Activated naive CD8-positive, alpha-beta T cell treated with anti-CD3 and anti-CD28 coated beads, Interleukin-2, amount 50 U/mL, for 24 hours (primary cell): ENCODE data around the gene FBXW8.

Source experiments
- ATAC-seq: fragments of 150-1000 bp; cut with Tn5 transposase; one replicate; pipeline ENCODE4 v1.10.0; 2021
- DNase-seq: peaks from one replicate; pipeline ENCODE4 v3.0.0; 2021
- H3K27ac Mint-ChIP-seq: one replicate; pipeline ENCODE4 v1.8.0; 2021; ENCODE audit warnings: mild to moderate bottlenecking, mixed read lengths
- H3K27me3 Mint-ChIP-seq: one replicate; pipeline ENCODE4 v1.8.0; 2021; ENCODE audit warnings: mixed read lengths
- H3K36me3 Mint-ChIP-seq: one replicate; pipeline ENCODE4 v1.8.0; 2021; ENCODE audit warnings: low read depth, mixed read lengths
- H3K4me1 Mint-ChIP-seq: one replicate; pipeline ENCODE4 v1.8.0; 2021; ENCODE audit warnings: mixed read lengths
- H3K4me3 Mint-ChIP-seq: one replicate; pipeline ENCODE4 v1.8.0; 2021; ENCODE audit warnings: mild to moderate bottlenecking, moderate library complexity, mixed read lengths
- H3K9me3 Mint-ChIP-seq: one replicate; pipeline ENCODE4 v1.8.0; 2021; ENCODE audit warnings: mixed read lengths

Gene FBXW8

GRCh38 chr12:116880817-116881324 is 29.9 kb upstream of the FBXW8 start:
- Mint-ChIP-seq H3K27me3 (peaks cover 79% of the 10 kb centered on the region), H3K4me1 (peaks cover 27% of the 10 kb centered on the region), H3K9me3 (no peaks in the 10 kb centered on the region), H3K27ac (no peak overlapping the region), H3K4me3 (peak overlapping the region; percentile 77), H3K36me3 (no peaks in the 10 kb centered on the region)
- ATAC-seq, result peak; percentile 78
- DNase-seq, result peak; percentile 45

DNA sequence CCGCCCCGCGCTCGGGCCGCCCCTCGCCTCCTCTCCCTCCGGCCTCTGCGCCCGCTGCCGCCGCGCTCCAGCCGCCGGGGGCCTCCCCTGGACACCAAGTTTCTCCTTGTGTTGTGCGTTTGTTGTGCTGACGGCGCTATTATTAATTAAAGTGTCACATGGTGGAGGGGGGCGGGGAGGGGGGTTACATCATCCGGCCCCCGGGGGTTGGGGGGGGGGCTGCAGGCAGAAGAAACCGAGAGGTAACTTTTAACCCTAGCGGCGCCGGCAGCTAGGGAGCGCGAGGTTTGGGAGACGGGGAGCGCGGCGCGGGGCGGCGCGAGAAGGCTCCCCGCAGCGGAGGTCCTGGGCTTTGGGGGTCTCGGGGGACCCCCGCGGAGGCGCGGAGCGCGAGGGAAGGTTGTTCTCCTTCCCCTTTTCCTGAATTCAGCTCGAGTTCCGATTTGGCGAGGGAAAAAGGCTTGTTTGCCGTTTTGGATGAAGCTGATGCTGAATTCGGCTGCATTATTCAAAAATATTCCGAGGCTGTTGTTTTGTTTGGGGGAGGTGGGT is 29.3 kb upstream of the FBXW8 start, which contains the start of gene HRK:
Gene HRK (minus strand): TSS at position 117 of the 552 bp plus-strand sequence. CDS start 134 bp downstream, outside the sequence.
- Mint-ChIP-seq H3K4me3 (peak within 1 kb of the TSS; percentile 77), H3K4me1 (peaks cover 27% of the 10 kb centered on the region), H3K9me3 (no peaks in the 10 kb centered on the region), H3K36me3 (no peaks in the 10 kb centered on the region), H3K27me3 (peaks cover 73% of the 10 kb centered on the region), H3K27ac (no peak within 1 kb of the TSS)
- ATAC-seq (no peak), DNase-seq (no peak)

DNA sequence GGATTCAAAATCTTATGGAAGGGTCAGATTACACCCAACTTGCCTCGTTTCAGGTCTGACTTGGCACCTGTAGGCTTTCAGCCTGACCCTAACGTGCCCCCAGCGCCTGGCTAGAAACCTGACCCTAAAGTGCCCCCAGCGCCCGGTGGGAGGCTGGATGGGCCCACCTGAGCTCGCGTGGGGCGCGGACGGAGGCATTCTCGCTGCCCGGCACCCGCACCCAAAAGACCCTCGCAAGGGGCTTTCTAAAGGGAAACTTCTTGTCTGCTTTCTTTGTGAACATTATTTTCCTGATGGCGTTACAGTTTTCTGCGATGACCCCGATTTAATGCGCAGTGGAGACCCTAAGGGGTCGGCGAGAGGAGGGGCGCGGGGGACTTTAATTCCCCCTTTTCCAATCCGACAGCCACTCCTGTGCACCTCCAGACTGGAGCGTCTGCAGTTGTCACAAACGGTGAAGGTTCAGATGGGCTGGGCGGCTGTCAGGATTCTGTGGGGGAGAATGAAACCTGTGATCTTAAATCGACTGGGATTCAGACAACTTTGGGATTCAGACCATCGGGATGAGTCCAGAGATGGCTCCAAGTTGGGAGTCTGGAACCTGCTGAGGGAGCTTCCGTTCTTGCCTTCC is 28.8 kb upstream of the FBXW8 start:
- Mint-ChIP-seq H3K4me3 (peak overlapping the region; percentile 38), H3K36me3 (no peaks in the 10 kb centered on the region), H3K4me1 (peaks cover 27% of the 10 kb centered on the region), H3K27ac (no peak overlapping the region), H3K9me3 (no peaks in the 10 kb centered on the region), H3K27me3 (peaks cover 71% of the 10 kb centered on the region)
- ATAC-seq (no peak), DNase-seq (no peak)

- Mint-ChIP-seq H3K9me3 (no peaks in the 10 kb centered on the region), H3K4me1 (peaks cover 27% of the 10 kb centered on the region), H3K27me3 (peaks cover 67% of the 10 kb centered on the region), H3K36me3 (no peaks in the 10 kb centered on the region), H3K27ac (no peak overlapping the region), H3K4me3 (no peak overlapping the region)
- no peak for DNase-seq
- ATAC-seq, result no peak
Observed at GRCh38 chr12:116882742-116883141, 28.0 kb upstream of the FBXW8 start.

DNA sequence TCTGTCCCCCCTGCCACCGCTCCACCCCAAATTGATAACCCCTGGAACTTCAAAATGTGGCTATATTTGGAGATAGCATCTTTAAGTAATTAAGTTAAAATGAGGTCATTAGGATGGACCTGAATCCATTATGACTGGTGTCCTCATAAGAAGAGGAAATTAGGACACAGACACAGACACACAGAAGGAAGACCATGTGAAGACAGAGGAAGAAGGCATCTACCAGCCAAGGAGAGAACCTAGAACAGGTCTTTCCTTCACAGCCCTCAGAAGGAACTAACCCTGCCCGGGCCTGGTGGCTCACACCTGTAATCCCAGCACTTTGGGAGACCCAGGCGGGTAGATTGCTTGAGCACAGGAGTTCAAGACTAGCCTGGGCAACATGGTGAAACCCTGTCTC is 25.9 kb upstream of the FBXW8 start:
- Mint-ChIP-seq H3K27ac (no peak overlapping the region), H3K9me3 (no peaks in the 10 kb centered on the region), H3K27me3 (peaks cover 48% of the 10 kb centered on the region), H3K4me1 (peaks cover 13% of the 10 kb centered on the region), H3K4me3 (no peak overlapping the region), H3K36me3 (no peaks in the 10 kb centered on the region)
- DNase-seq (no peak), ATAC-seq (no peak)

GRCh38 chr12:116885491-116885890 is 25.3 kb upstream of the FBXW8 start:
- Mint-ChIP-seq H3K27me3 (peaks cover 42% of the 10 kb centered on the region), H3K27ac (no peak overlapping the region), H3K4me3 (no peak overlapping the region), H3K36me3 (no peaks in the 10 kb centered on the region), H3K9me3 (no peaks in the 10 kb centered on the region), H3K4me1 (peaks cover 7% of the 10 kb centered on the region)
- DNase-seq (no peak), ATAC-seq (no peak)

DNA sequence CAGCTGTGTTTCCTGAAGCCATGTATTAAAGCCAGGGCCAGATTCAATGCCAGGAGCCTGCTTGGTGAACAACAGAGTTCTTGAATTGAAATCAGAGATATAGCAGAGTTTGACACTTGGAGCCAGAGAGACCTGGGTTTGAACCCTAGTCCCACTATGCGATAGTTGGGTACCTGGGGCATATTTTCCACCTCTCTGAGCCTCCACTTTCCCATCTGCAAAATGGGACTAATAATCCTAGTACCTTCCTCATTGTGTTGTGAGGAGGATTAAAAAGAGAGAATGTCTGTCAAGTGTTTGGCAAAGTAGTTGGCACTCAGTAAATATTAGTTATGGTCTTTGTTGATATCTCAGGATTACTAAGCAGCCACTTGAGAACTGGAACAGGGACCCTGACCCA is 23.5 kb upstream of the FBXW8 start:
- Mint-ChIP-seq H3K4me3 (no peak overlapping the region), H3K27ac (no peak overlapping the region), H3K9me3 (no peaks in the 10 kb centered on the region), H3K27me3 (peaks cover 32% of the 10 kb centered on the region), H3K36me3 (no peaks in the 10 kb centered on the region), H3K4me1 (peaks cover 2% of the 10 kb centered on the region)
- ATAC-seq, result no peak
- no peak for DNase-seq

DNA sequence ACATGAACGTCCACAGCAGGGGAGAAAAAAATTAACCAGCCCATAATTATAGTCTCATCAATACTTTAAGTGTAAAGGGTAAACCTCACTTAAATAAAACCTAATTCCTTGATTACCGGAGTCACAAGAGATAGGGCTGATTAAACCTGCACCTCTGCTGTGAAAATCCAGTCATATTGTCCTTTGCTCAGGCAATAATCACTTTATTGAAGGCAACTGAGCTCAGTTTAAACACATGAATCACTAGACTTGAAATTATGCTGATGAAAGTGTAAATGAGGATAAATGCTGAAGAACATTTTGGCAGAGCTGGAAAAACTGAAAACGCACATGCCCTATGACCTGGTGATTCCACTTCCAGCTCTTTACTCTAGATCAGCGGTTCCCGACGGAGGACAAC is 22.9 kb upstream of the FBXW8 start:
- H3K27ac Mint-ChIP-seq, result no peak overlapping the region
- no peaks in the 10 kb centered on the region for H3K9me3 Mint-ChIP-seq
- DNase-seq, result no peak
- H3K4me1 Mint-ChIP-seq, result no peaks in the 10 kb centered on the region
- no peaks in the 10 kb centered on the region for H3K36me3 Mint-ChIP-seq
- no peak overlapping the region for H3K4me3 Mint-ChIP-seq
- H3K27me3 Mint-ChIP-seq, result peaks cover 26% of the 10 kb centered on the region
- ATAC-seq, result no peak

DNA sequence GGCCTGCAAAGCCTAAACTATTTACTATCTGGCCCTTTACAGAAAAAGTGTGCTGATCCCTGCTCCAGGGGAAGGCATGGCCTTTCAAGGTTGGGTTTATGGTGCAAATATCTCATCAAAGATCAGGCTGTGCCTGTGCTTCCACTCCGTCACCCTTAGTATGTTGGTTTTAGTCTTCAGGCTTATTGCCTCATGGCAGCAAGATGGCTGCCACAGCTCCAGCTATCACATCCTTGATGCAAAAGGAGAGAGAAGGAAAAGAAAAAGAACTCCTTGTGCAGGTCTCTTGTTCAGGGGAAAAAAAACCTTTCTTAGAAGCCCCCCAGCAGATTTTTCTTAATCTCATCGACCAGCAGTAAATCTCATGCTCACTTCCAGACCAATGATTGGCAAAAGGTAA is 20.4 kb upstream of the FBXW8 start:
- DNase-seq (no peak), ATAC-seq (no peak)
- no peaks in the 10 kb centered on the region for H3K4me1 Mint-ChIP-seq
- no peaks in the 10 kb centered on the region for H3K36me3 Mint-ChIP-seq
- no peak overlapping the region for H3K27ac Mint-ChIP-seq
- no peak overlapping the region for H3K4me3 Mint-ChIP-seq
- H3K9me3 Mint-ChIP-seq, result no peaks in the 10 kb centered on the region
- peaks cover 9% of the 10 kb centered on the region for H3K27me3 Mint-ChIP-seq

- Mint-ChIP-seq H3K27ac (no peak overlapping the region), H3K9me3 (no peaks in the 10 kb centered on the region), H3K4me1 (no peaks in the 10 kb centered on the region), H3K27me3 (peaks cover 9% of the 10 kb centered on the region), H3K36me3 (no peaks in the 10 kb centered on the region), H3K4me3 (no peak overlapping the region)
- DNase-seq (no peak), ATAC-seq (no peak)
Observed at GRCh38 chr12:116891019-116891418, 19.7 kb upstream of the FBXW8 start.

- no peak for DNase-seq
- Mint-ChIP-seq H3K36me3 (no peaks in the 10 kb centered on the region), H3K9me3 (no peaks in the 10 kb centered on the region), H3K4me1 (no peaks in the 10 kb centered on the region), H3K27me3 (peaks cover 4% of the 10 kb centered on the region), H3K4me3 (no peak overlapping the region), H3K27ac (no peak overlapping the region)
- no peak for ATAC-seq
Observed at GRCh38 chr12:116892349-116893140, 18.2 kb upstream of the FBXW8 start.

DNA sequence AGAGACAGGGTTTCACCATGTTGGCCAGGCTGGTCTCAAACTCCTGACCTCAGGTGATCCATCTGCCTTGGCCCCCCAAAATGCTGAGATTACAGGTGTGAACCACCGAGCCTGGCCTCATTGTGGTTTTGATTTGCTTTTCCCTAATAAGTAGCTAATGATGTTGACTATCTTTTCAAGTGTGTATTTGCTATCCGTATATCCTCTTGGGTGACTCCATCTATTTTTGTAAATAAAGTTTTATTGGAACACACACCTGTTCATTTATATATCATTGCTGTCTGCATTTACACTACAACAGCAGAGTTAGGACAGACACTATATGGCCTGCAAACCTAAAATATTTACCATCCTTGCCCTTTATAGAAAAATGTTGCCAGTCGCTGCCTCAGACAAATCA is 15.8 kb upstream of the FBXW8 start:
- Mint-ChIP-seq H3K27ac (no peak overlapping the region), H3K27me3 (peaks cover 10% of the 10 kb centered on the region), H3K9me3 (no peaks in the 10 kb centered on the region), H3K36me3 (no peaks in the 10 kb centered on the region), H3K4me1 (no peaks in the 10 kb centered on the region), H3K4me3 (no peak overlapping the region)
- ATAC-seq (no peak), DNase-seq (no peak)

DNA sequence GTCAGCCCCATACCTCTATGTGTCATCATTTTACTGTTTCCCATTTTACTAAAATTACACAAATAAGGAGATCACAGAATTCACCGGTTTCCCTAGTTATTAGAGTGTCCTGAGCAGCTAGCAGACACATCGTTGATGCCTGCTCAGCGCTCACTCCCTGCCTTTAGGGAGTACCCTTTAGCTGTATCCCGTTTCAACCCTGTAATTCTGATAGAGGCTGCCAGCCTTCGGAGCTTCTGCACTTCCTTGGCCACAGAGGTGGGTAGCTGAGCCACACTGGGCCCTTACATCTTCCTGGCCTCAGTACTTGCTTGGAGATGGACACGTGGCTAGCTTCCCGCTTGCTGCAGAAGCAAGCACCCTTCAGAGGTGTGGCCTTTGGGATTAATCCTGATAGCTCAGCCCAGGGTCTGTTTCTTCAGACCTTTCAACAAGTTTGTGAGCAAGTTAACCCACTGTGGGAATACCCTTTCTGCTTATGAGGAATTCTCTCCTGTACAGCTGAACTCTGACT is 14.3 kb upstream of the FBXW8 start:
- no peaks in the 10 kb centered on the region for H3K36me3 Mint-ChIP-seq
- no peaks in the 10 kb centered on the region for H3K4me1 Mint-ChIP-seq
- DNase-seq (no peak), ATAC-seq (no peak)
- no peaks in the 10 kb centered on the region for H3K9me3 Mint-ChIP-seq
- peaks cover 14% of the 10 kb centered on the region for H3K27me3 Mint-ChIP-seq
- no peak overlapping the region for H3K4me3 Mint-ChIP-seq
- H3K27ac Mint-ChIP-seq, result no peak overlapping the region

GRCh38 chr12:116897476-116897875 is 13.3 kb upstream of the FBXW8 start:
- Mint-ChIP-seq H3K27ac (no peak overlapping the region), H3K27me3 (peaks cover 20% of the 10 kb centered on the region), H3K4me3 (no peak overlapping the region), H3K36me3 (no peaks in the 10 kb centered on the region), H3K4me1 (no peaks in the 10 kb centered on the region), H3K9me3 (no peaks in the 10 kb centered on the region)
- no peak for DNase-seq
- ATAC-seq, result no peak

GRCh38 chr12:116898669-116899068 is 12.1 kb upstream of the FBXW8 start:
- Mint-ChIP-seq H3K4me3 (no peak overlapping the region), H3K36me3 (no peaks in the 10 kb centered on the region), H3K4me1 (no peaks in the 10 kb centered on the region), H3K27ac (no peak overlapping the region), H3K9me3 (no peaks in the 10 kb centered on the region), H3K27me3 (peaks cover 23% of the 10 kb centered on the region)
- ATAC-seq (no peak), DNase-seq (no peak)
